ENCODE results near the gene OR2H1. TPM values are rescaled to one million over a fixed set of nuclear protein-coding genes. Genes with fewer than 3 reads are reported as not detected.
A peak's percentile ranks its signal among the peaks of the same experiment; 100 is the strongest.

The OR2H1 gene
- total and polyA plus RNA-seq, 9 of the 15 experiments (the other 6 are each of a cell fraction or from before 2014, with no cell fraction given) = not detected

GRCh38 chr6:29436730-29437129 lies 20.2 kb upstream of the OR2H1 start (continued):
- TF ChIP-seq RAD21 (CRISPR knock-in tag; conservative IDR thresholded peaks at IDR 0.05 in 1 of 2, IDR thresholded peaks at IDR 0.05 in 1 of 2) (peak; percentile 89 to 99), SPI1 (IDR thresholded peaks at IDR 0.05; ENCODE audit: borderline replicate concordance, low read depth, low read length) (peak; percentile 79), TFAP4 (CRISPR knock-in tag; IDR thresholded peaks at IDR 0.05; ENCODE audit: borderline replicate concordance) (peak; percentile 29; the same call in 1 of the 2 replicates), CXXC5 (CRISPR knock-in tag; IDR thresholded peaks at IDR 0.05) (peak; percentile 58), YY1 (IDR thresholded peaks at IDR 0.05; ENCODE audit: borderline replicate concordance in 1 of 3, control insufficient read depth in 1 of 3, extremely low read depth in 1 of 3, insufficient read depth in 3 of 3, insufficient read length in 1 of 3, insufficient replicate concordance in 2 of 3, low read depth in 1 of 3, low read length in 2 of 3) (peak in 2 of 3 experiments; percentile 52 to 80), C11orf30 (IDR thresholded peaks at IDR 0.05; ENCODE audit: low read depth) (0 out of 2 replicates have a peak, but pooled peaks have one; percentile 1)

- H3K9ac ChIP-seq (ENCODE audit: insufficient read depth in 1 of 2, low read depth in 2 of 2, low read length in 2 of 2) = no peak within 1 kb of the TSS
- DNase-seq (ENCODE audit: extremely low read depth in 1 of 4, low spot score in 3 of 4) (no peak), ATAC-seq (no peak), FAIRE-seq (no peak)
- no peak within 1 kb of the TSS for H3K4me2 ChIP-seq (ENCODE audit: insufficient read depth, low read length)
- H4K20me1 ChIP-seq (replicated peaks; ENCODE audit: control insufficient read depth, insufficient read depth, low read length) = no peaks in the 10 kb centered on the region
- H3K36me3 ChIP-seq (ENCODE audit: control insufficient read depth, insufficient read depth, low read length) = no peaks in the 10 kb centered on the region
- H3K9me1 ChIP-seq (ENCODE audit: control insufficient read depth, insufficient read depth, low read length) = no peaks in the 10 kb centered on the region
- in situ Hi-C loops (cut with MboI) (no loop called here), intact Hi-C loops (cut with micrococcal nuclease) (loop anchor here (5.0 kb wide), 2 partner anchors 78 to 213 kb away; no protein-coding TSS in a partner anchor)
- no peak within 1 kb of the TSS for H3K27ac ChIP-seq (ENCODE audit: extremely low read depth, low read depth, low read length)
- H3K4me3 ChIP-seq = no peak within 1 kb of the TSS
- no peak within 1 kb of the TSS for H2AFZ ChIP-seq (ENCODE audit: low read depth, low read length)
- 0 out of 5 replicates have a peak, but pooled peaks cover 0 to 3% of the 10 kb centered on the region in 2 experiments for H3K4me1 ChIP-seq (replicated peaks in 1 of 2; ENCODE audit: control insufficient read depth in 2 of 2, insufficient read depth in 2 of 2, low read length in 2 of 2)
- ChIA-PET POLR2A (no interaction called here), CTCF (ENCODE audit: low intra/inter-chr PET ratio) (no interaction called here)
- H3K79me2 ChIP-seq (ENCODE audit: control insufficient read depth, insufficient read depth, low read length) = no peaks in the 10 kb centered on the region
- BruUV-seq (replicated peaks) = no TSS peak
- H3K27me3 ChIP-seq (ENCODE audit: control insufficient read depth in 2 of 2, insufficient read depth in 2 of 2, low read length in 2 of 2) = peaks cover 0 to 11% of the 10 kb centered on the region in 2 experiments; a peak in 3 of 5 replicates
- H3K9me3 ChIP-seq (replicated peaks; ENCODE audit: control insufficient read depth, insufficient read depth, low read depth, low read length) = no peaks in the 10 kb centered on the region
- TF ChIP-seq ZZZ3 (IDR thresholded peaks at IDR 0.05) (no peak), SMARCC2 (IDR thresholded peaks at IDR 0.05; ENCODE audit: low read depth) (no peak), ZNF175 (CRISPR knock-in tag; IDR thresholded peaks at IDR 0.05; ENCODE audit: low read depth) (no peak), ZNF609 (CRISPR knock-in tag; IDR thresholded peaks at IDR 0.05; ENCODE audit: borderline replicate concordance) (no peak), ZNF134 (CRISPR knock-in tag; conservative IDR thresholded peaks at IDR 0.05) (no peak), SLC30A9 (CRISPR knock-in tag; IDR thresholded peaks at IDR 0.05) (no peak), RBFOX2 (IDR thresholded peaks at IDR 0.05; ENCODE audit: low read depth, low read length) (no peak), CBX1 (IDR thresholded peaks at IDR 0.05; ENCODE audit: low read depth) (no peak)
Measured at GRCh38 chr6:29439006-29439405, 17.9 kb upstream of the OR2H1 start, which contains the start of gene OR10C1. Gene OR10C1 (plus strand): TSS chr6:29439306. CDS start chr6:29440016, 710 bp downstream.
